HG02678 (cell line): Measurements from ENCODE around the gene CNTN4.
"Not testable (repeated sequence)": the region's sequence is repeated elsewhere in the genome, so short reads cannot be mapped to it uniquely, and the experiment has no call there.

ENCODE experiments used
- ATAC-seq: cut with Tn5 transposase; IDR thresholded peaks from one replicate; pipeline ENCODE4 v1.9.1; 2021; ENCODE audit warnings: mild to moderate bottlenecking, moderate library complexity; ENCODE audit not compliant: unreplicated experiment

Gene CNTN4

GRCh38 chr3:2510591-2511145, 412.0 kb downstream of the CNTN4 start:
- no peak for ATAC-seq

GRCh38 chr3:2511356-2511755, 412.7 kb downstream of the CNTN4 start:
- no peak for ATAC-seq

- ATAC-seq = no peak
Measured at GRCh38 chr3:2512881-2513280, 414.2 kb downstream of the CNTN4 start.

GRCh38 chr3:2513986-2514385, 415.3 kb downstream of the CNTN4 start:
- ATAC-seq = no peak

GRCh38 chr3:2516762-2517441, 418.2 kb downstream of the CNTN4 start:
- ATAC-seq = no peak

- ATAC-seq = no peak
Measured at GRCh38 chr3:2517500-2518172, 419.0 kb downstream of the CNTN4 start.

GRCh38 chr3:2523281-2523836, 424.7 kb downstream of the CNTN4 start:
- ATAC-seq = no peak

- ATAC-seq = no peak
Measured at GRCh38 chr3:2525968-2526367, 427.3 kb downstream of the CNTN4 start.

- no peak for ATAC-seq
Measured at GRCh38 chr3:2526926-2527325, 428.3 kb downstream of the CNTN4 start.

GRCh38 chr3:2527328-2527727, 428.7 kb downstream of the CNTN4 start:
- ATAC-seq = not testable (repeated sequence)

- not testable (repeated sequence) for ATAC-seq
Measured at GRCh38 chr3:2534767-2535166, 436.1 kb downstream of the CNTN4 start.

- ATAC-seq = no peak
Measured at GRCh38 chr3:2535206-2535605, 436.5 kb downstream of the CNTN4 start.

- ATAC-seq = no peak
Measured at GRCh38 chr3:2536575-2536974, 437.9 kb downstream of the CNTN4 start.

- no peak for ATAC-seq
Measured at GRCh38 chr3:2540115-2540514, 441.4 kb downstream of the CNTN4 start.

GRCh38 chr3:2543247-2543646, 444.6 kb downstream of the CNTN4 start:
- ATAC-seq = no peak

GRCh38 chr3:2544212-2544611, 445.5 kb downstream of the CNTN4 start:
- ATAC-seq = no peak

- ATAC-seq = no peak
Measured at GRCh38 chr3:2544718-2545117, 446.1 kb downstream of the CNTN4 start.

GRCh38 chr3:2547049-2547448, 448.4 kb downstream of the CNTN4 start:
- ATAC-seq = no peak

GRCh38 chr3:2554656-2555055, 456.0 kb downstream of the CNTN4 start:
- ATAC-seq = no peak

- ATAC-seq = no peak
Measured at GRCh38 chr3:2558796-2559195, 460.1 kb downstream of the CNTN4 start.

- ATAC-seq = no peak
Measured at GRCh38 chr3:2567451-2567850, 468.8 kb downstream of the CNTN4 start.

GRCh38 chr3:2568156-2568555, 469.5 kb downstream of the CNTN4 start:
- no peak for ATAC-seq
